Breast epithelium (tissue), 4 donors: ENCODE data around the gene UNKL. TPM values are rescaled to one million over a fixed set of nuclear protein-coding genes. Genes with fewer than 3 reads are reported as not detected.

Source experiments
- DNase-seq, 2 donors: peaks; one replicate each; pipeline ENCODE4 v3.0.0-alpha.2; 2019; ENCODE audit warnings: low spot score in 2 of 2
- H3K27ac ChIP-seq, 2 donors: fragments of 200-600 bp; sonication (generic) in 1 of 2; one replicate each; pipeline ENCODE4 v1.5.1; 2016 to 2019; ENCODE audit warnings: mild to moderate bottlenecking in 1 of 2
- H3K27me3 ChIP-seq, 2 donors: fragments of 200-600 bp; sonication (generic) in 1 of 2; one replicate each; pipeline versions ENCODE4 v1.5.1 to v1.6.0; 2017 to 2019; ENCODE audit warnings: control low read depth in 1 of 2, mild to moderate bottlenecking in 1 of 2
- H3K36me3 ChIP-seq: fragments of 200-600 bp; one replicate; pipeline ENCODE4 v1.5.1; 2019
- H3K4me1 ChIP-seq, 2 donors: fragments of 200-600 bp; sonication (generic); one replicate each; pipeline ENCODE4 v1.5.1; 2016 to 2019; ENCODE audit warnings: control low read depth in 1 of 2
- H3K4me3 ChIP-seq, 3 donors: fragments of 200-600 bp; sonication (generic); 1 replicate in 2 of 3; 2 replicates in 1 of 3; pipeline ENCODE4 v1.5.1; 2016 to 2019; ENCODE audit warnings: mild to moderate bottlenecking in 3 of 3, moderate library complexity in 2 of 3
- H3K9me3 ChIP-seq, 2 donors: fragments of 200-600 bp; sonication (generic) in 1 of 2; one replicate each; pipeline ENCODE4 v1.5.1; 2016 to 2019; ENCODE audit warnings: control low read depth in 1 of 2
- POLR2A ChIP-seq: fragments of 450-650 bp; IDR thresholded peaks from one replicate; pipeline ENCODE4 v1.6.1; 2016; ENCODE audit warnings: antibody characterized with exemption, mild to moderate bottlenecking, moderate library complexity
- POLR2AphosphoS5 ChIP-seq, 3 donors: sonication (generic); formaldehyde crosslinking; IDR thresholded peaks; one replicate each; pipeline ENCODE4 v1.6.1; 2017; ENCODE audit warnings: antibody characterized with exemption in 3 of 3
- intact Hi-C: fragments of 100-400 bp; cut with DNase I; formaldehyde crosslinking; loops from one replicate; pipeline ENCODE4 v1.15.1; 2023; ENCODE audit warnings: low total_unique reads
- total RNA-seq, 3 donors: library from RNA; depleted of rRNA; stranded (reverse); fragments of >200 nt; gene quantifications; one replicate each; pipeline ENCODE4 v1.1.0, GENCODE V29; 2016
- TF ChIP-seq, protein P1 (sequence below), 3 donors: fragments of 450-650 bp; IDR thresholded peaks; one replicate each; pipeline ENCODE4 v1.5.1; 2016 to 2017; ENCODE audit warnings: antibody characterized with exemption in 3 of 3, mild to moderate bottlenecking in 3 of 3, moderate library complexity in 3 of 3

Gene UNKL
- total RNA-seq, 3 donors from 2014 or later: 18.6 to 28.5 (median 27.5) TPM

DNA sequence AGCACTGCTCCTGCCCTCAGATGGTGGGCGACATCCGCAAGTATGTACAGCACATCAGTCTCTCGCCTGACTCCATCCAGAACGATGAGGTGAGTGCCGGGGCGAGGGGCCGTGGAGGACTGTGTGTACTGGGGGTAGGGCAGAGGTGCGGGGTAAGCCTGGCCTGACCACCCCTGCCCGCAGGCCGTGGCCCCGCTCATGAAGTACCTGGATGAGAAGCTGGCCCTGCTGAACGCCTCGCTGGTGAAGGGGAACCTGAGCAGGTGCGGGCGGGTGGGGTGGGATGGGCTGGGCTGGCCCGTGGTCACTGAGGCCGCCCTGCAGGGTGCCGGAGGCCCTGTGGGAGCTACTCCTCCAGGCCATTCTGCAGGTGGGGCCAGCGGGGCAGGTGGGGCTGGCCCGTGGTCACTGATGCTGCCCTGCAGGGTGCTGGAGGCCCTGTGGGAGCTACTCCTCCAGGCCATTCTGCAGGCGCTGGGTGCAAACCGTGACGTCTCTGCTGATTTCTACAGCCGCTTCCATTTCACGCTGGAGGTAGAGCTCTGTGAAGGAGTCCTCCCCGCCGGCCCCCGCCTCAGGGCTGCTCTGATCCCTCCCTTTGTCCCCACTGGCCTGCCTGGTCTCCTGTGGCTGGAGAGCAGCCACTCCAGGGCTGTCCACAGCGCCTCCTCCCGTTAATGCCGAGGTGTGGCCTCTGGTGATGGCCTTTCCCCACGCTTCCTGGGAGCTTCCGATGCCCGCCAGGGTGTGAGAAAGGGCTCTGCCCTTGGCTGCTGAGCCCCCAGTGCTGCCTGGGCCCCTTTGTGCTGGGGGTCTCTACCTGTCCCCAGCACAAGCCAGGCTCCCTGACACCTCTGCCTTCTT is 67.8 kb downstream of the UNKL start:
- DNase-seq: no peak
- no peak overlapping the region for H3K4me3 ChIP-seq
- no peaks in the 10 kb centered on the region for H3K9me3 ChIP-seq
- no peak overlapping the region for H3K27ac ChIP-seq
- no peaks in the 10 kb centered on the region for H3K27me3 ChIP-seq
- H3K4me1 ChIP-seq: peaks cover 4% of the 10 kb centered on the region in 2 donors
- H3K36me3 ChIP-seq: no peaks in the 10 kb centered on the region
- no peak for TF ChIP-seq POLR2A
- TF ChIP-seq, protein P1, sequence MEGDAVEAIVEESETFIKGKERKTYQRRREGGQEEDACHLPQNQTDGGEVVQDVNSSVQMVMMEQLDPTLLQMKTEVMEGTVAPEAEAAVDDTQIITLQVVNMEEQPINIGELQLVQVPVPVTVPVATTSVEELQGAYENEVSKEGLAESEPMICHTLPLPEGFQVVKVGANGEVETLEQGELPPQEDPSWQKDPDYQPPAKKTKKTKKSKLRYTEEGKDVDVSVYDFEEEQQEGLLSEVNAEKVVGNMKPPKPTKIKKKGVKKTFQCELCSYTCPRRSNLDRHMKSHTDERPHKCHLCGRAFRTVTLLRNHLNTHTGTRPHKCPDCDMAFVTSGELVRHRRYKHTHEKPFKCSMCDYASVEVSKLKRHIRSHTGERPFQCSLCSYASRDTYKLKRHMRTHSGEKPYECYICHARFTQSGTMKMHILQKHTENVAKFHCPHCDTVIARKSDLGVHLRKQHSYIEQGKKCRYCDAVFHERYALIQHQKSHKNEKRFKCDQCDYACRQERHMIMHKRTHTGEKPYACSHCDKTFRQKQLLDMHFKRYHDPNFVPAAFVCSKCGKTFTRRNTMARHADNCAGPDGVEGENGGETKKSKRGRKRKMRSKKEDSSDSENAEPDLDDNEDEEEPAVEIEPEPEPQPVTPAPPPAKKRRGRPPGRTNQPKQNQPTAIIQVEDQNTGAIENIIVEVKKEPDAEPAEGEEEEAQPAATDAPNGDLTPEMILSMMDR (IDR thresholded peaks at IDR 0.05): no peak
- no peak for TF ChIP-seq POLR2AphosphoS5 (IDR thresholded peaks at IDR 0.05)
- intact Hi-C loops: loop anchor here (2.0 kb wide), 1 partner anchor 38 kb away; the partner anchor contains the start of gene UBE2I

DNA sequence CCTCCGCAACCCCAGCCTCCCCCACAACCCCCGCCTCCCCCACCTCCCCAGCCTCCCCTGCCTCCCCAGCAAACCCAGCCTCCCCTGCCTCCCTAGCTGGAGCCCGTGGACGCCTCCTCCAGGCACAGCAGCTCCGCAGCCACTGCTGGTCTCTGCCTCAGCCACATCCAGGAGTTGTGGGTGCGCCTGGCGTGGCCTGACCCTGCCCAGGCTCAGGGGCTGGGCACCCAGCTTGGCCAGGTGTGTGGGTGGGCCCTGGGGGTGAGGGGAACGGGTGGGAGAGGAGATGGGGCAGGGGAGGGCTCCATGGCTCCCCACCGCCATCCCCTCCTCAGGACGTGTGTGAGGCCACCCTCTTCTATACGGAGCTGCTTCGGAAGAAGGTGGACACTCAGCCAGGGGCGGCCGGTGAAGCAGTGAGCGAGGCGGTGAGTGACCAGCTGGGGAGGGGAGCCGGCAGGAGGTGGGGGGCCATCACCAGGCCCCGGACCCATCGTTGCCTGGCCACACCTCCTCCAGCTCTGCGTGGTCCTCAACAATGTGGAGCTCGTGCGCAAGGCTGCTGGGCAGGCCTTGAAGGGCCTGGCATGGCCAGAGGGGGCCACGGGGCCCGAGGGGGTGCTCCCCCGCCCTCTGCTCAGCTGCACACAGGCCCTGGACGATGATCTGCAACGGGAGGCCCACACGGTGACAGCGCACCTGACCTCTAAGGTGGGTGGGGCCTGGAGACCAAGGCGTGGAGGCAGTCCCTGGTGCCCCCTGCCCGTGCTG is 68.7 kb downstream of the UNKL start:
- H3K9me3 ChIP-seq: no peaks in the 10 kb centered on the region
- no peak overlapping the region for H3K4me3 ChIP-seq
- no peak for TF ChIP-seq POLR2AphosphoS5 (IDR thresholded peaks at IDR 0.05)
- TF ChIP-seq POLR2A: no peak
- TF ChIP-seq, protein P1 (IDR thresholded peaks at IDR 0.05): no peak
- intact Hi-C loops: loop anchor here (2.0 kb wide), 1 partner anchor 37 kb away; the partner anchor contains the start of gene UBE2I
- H3K27ac ChIP-seq: no peak overlapping the region
- DNase-seq: no peak
- no peaks in the 10 kb centered on the region for H3K27me3 ChIP-seq
- H3K36me3 ChIP-seq: no peaks in the 10 kb centered on the region
- peaks cover 4% of the 10 kb centered on the region in 2 donors for H3K4me1 ChIP-seq

DNA sequence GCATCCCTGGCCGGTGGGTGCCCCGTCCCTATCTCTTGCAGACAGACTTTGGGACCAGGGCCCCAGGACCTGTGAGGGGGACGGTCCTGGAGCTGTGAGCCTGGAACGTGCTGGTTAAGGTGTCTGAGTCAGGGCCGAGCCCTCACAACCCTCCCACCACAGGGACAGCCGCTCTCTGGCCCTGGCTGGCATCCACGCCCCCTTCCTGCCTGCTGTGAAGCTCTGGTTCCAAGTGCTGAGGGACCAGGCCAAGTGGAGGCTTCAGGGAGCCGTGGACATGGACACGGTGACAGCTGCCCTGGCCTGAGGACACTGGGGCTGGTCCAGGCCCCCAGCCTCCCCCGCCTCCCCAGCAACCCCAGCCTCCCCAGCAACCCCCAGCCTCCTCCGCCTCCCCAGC is 69.4 kb downstream of the UNKL start:
- Histone ChIP-seq H3K9me3 (no peaks in the 10 kb centered on the region), H3K36me3 (no peaks in the 10 kb centered on the region), H3K4me3 (no peak overlapping the region), H3K27me3 (no peaks in the 10 kb centered on the region), H3K4me1 (peaks cover 0 to 4% of the 10 kb centered on the region in 2 donors), H3K27ac (no peak overlapping the region)
- TF ChIP-seq POLR2A (no peak), POLR2AphosphoS5 (IDR thresholded peaks at IDR 0.05) (no peak)
- TF ChIP-seq, protein P1 (IDR thresholded peaks at IDR 0.05): no peak
- intact Hi-C loops: no loop called here
- DNase-seq: no peak

DNA sequence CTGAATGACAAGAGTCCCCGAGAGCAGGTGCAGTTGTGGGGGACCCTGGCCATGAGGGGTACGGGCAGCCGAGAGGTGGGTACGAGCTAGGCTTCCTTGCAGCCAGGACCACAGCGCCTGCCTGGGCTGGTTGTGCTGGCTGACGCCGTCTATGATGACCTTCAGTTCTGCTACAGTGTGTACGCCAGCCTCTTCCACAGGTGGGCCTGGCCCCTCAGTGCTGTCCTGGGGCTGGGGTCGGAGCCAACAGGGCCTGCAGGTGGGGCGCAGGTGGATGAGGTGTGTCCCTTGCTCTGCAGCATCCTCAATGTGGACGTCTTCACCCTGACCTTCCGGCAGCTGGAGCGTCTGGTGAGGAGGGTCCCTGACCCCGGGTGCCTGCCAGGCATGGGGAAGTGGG is 70.0 kb downstream of the UNKL start:
- TF ChIP-seq POLR2A (no peak), POLR2AphosphoS5 (IDR thresholded peaks at IDR 0.05) (no peak)
- TF ChIP-seq, protein P1 (IDR thresholded peaks at IDR 0.05): no peak
- intact Hi-C loops: no loop called here
- Histone ChIP-seq H3K36me3 (no peaks in the 10 kb centered on the region), H3K4me1 (peaks cover 0 to 4% of the 10 kb centered on the region in 2 donors), H3K27me3 (no peaks in the 10 kb centered on the region), H3K27ac (no peak overlapping the region), H3K9me3 (no peaks in the 10 kb centered on the region), H3K4me3 (no peak overlapping the region)
- no peak for DNase-seq
